GM19328 (cell line): ENCODE results near the gene CCDC28A.

ENCODE experiments used
- ATAC-seq: cut with Tn5 transposase; IDR thresholded peaks from one replicate; pipeline ENCODE4 v1.9.1; 2021; ENCODE audit warnings: mild to moderate bottlenecking, moderate library complexity; ENCODE audit not compliant: unreplicated experiment

CCDC28A gene

DNA sequence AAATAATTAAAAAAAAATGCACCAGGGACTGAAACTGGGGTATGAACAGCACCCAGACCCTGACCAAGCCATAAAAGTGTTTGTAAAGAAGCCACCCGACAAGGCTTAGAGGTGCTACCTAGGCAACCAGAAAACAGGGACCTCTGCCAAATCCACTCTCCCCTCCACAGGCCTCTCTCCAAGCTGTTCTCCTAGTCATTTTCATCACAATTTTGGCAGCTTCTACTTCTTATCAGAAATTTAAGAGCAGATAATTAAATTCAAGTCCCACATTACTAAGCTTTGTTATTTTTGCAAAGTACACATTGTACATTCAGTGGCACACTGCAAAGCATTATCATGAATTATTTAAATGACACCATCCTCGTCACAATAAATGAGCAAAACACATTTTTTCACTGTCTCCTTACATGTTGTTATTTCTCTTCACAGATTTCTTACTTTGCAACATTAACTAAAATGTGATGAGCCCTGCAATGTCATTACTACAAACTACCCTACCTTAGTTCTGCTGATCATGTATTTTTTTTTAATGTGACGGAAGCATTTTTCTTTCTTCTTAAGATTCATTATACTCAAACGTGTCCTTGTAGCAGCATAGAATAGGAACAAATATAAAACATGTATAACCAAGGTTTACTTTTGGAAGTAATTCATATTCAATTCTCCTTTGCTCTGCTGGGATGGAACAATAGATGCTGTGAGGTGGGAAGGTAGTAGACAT lies 60.4 kb downstream of the CCDC28A start:
- no peak for ATAC-seq

DNA sequence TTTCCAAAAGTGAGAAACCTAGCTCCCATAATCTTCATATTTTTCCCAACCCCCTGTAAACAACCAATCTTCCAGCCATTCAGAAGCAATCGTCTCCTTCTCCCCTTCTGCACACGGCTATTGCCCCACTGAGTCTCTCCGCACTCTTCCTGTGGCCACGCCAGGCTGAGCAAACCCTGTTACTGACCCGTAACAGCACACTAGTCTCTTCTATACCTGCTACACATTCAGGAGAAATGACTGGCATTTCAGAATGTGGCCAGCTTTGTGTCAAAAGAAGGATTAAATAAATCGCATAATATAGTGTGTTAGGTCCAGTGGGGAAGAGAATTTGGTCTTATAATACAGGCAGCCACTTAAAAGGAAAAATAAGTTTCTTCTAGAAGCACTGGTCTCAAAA lies 63.7 kb downstream of the CCDC28A start:
- no peak for ATAC-seq
